ELF-1 (cell line): ENCODE results near the gene FBF1.
A peak's percentile ranks its signal among the peaks of the same experiment; 100 is the strongest.
"Not testable (repeated sequence)": the region's sequence is repeated elsewhere in the genome, so short reads cannot be mapped to it uniquely, and the experiment has no call there.

Experiments used
- DNase-seq: peaks from one replicate; pipeline ENCODE4 v3.0.0-alpha.2; 2016; ENCODE audit warnings: low read depth, low spot score

FBF1 gene

GRCh38 chr17:75896415-75897159 is 44.3 kb downstream of the FBF1 start, which contains the start of gene TRIM65:
TSS of gene TRIM65 (minus strand) at chr17:75896951. CDS start at chr17:75896937, 14 bp downstream.
- peak; percentile 77 for DNase-seq

- peak; percentile 66 for DNase-seq
Observed at GRCh38 chr17:75895370-75896155, 45.3 kb downstream of the FBF1 start.

GRCh38 chr17:75894049-75894733 is 46.7 kb downstream of the FBF1 start:
- peak; percentile 64 for DNase-seq

- DNase-seq, result no peak
Observed at GRCh38 chr17:75893305-75894048, 47.4 kb downstream of the FBF1 start.

GRCh38 chr17:75892556-75893224 is 48.2 kb downstream of the FBF1 start:
- no peak for DNase-seq

- DNase-seq, result no peak
Observed at GRCh38 chr17:75891605-75892555, 49.0 kb downstream of the FBF1 start.

GRCh38 chr17:75891022-75891604 is 49.7 kb downstream of the FBF1 start:
- DNase-seq, result no peak

GRCh38 chr17:75889454-75889853 is 51.4 kb downstream of the FBF1 start:
- DNase-seq, result no peak

GRCh38 chr17:75888484-75888883 is 52.4 kb downstream of the FBF1 start:
- no peak for DNase-seq

GRCh38 chr17:75885860-75886259 is 55.0 kb downstream of the FBF1 start:
- DNase-seq, result not testable (repeated sequence)

GRCh38 chr17:75885431-75885830 is 55.4 kb downstream of the FBF1 start:
- DNase-seq, result no peak

- no peak for DNase-seq
Observed at GRCh38 chr17:75881678-75882454, 59.0 kb downstream of the FBF1 start.

- DNase-seq, result no peak
Observed at GRCh38 chr17:75880266-75880665, 60.6 kb downstream of the FBF1 start.

GRCh38 chr17:75878174-75878998 is 62.5 kb downstream of the FBF1 start, which contains the start of gene TRIM47:
TSS of gene TRIM47 (minus strand) at chr17:75878581. CDS start at chr17:75878548, 33 bp downstream.
- peak; percentile 68 for DNase-seq

- peak; percentile 83 for DNase-seq
Observed at GRCh38 chr17:75877752-75878173, 63.1 kb downstream of the FBF1 start.

GRCh38 chr17:75876938-75877751 is 63.7 kb downstream of the FBF1 start:
- DNase-seq, result peak; percentile 72
